Activated B cell treated with CpG ODN at 0.5 μM for 24 hours (primary cell): ENCODE data around the gene USP24. TPM values are rescaled to one million over a fixed set of nuclear protein-coding genes. Genes with fewer than 3 reads are reported as not detected.
A peak's percentile ranks its signal among the peaks of the same experiment; 100 is the strongest.

Experiments
- ATAC-seq: fragments of 200-7000 bp; cut with Tn5 transposase; one replicate; pipeline ENCODE4 v1.10.0; 2021; ENCODE audit warnings: low read depth, mild to moderate bottlenecking, moderate library complexity
- CTCF ChIA-PET: fragments of 350-600 bp; sonication (Branson Sonifier 250); formaldehyde crosslinking; loops from one replicate; lab custom pipeline; 2021; ENCODE audit warnings: antibody characterized with exemption; lab: Charles Lee
- POLR2A ChIA-PET: fragments of 350-600 bp; sonication (Branson Sonifier 250); formaldehyde crosslinking; loops from one replicate; lab custom pipeline; 2021; ENCODE audit warnings: antibody characterized with exemption; lab: Charles Lee
- DNase-seq: peaks from one replicate; pipeline ENCODE4 v3.0.0; 2022
- H3K27ac Mint-ChIP-seq: one replicate; pipeline ENCODE4 v1.8.0; 2020; ENCODE audit warnings: mixed read lengths
- H3K27me3 Mint-ChIP-seq: one replicate; pipeline ENCODE4 v1.8.0; 2021; ENCODE audit warnings: mixed read lengths
- H3K36me3 Mint-ChIP-seq: one replicate; pipeline ENCODE4 v1.8.0; 2021; ENCODE audit warnings: low read depth, mixed read lengths
- H3K4me1 Mint-ChIP-seq: one replicate; pipeline ENCODE4 v1.8.0; 2021; ENCODE audit warnings: mixed read lengths
- H3K4me3 Mint-ChIP-seq: one replicate; pipeline ENCODE4 v1.8.0; 2020; ENCODE audit warnings: mild to moderate bottlenecking, mixed read lengths
- H3K9me3 Mint-ChIP-seq: one replicate; pipeline ENCODE4 v1.8.0; 2020; ENCODE audit warnings: mixed read lengths
- intact Hi-C: fragments of 100-400 bp; cut with micrococcal nuclease; formaldehyde crosslinking; loops from one replicate; pipeline ENCODE4 v1.15.1; 2024
- total RNA-seq: library from RNA; stranded (reverse); gene quantifications from 2 replicates; pipeline ENCODE4 v1.2.3, GENCODE V29; 2022
- TF ChIP-seq, protein P1 (sequence below): fragments of 200-600 bp; IDR thresholded peaks from one replicate; pipeline ENCODE4 v1.8.0; 2022; ENCODE audit warnings: antibody characterized with exemption, mild to moderate bottlenecking

The USP24 gene
- total RNA-seq, 1 donor from 2014 or later = 91.4 TPM

- TF ChIP-seq, protein P1, sequence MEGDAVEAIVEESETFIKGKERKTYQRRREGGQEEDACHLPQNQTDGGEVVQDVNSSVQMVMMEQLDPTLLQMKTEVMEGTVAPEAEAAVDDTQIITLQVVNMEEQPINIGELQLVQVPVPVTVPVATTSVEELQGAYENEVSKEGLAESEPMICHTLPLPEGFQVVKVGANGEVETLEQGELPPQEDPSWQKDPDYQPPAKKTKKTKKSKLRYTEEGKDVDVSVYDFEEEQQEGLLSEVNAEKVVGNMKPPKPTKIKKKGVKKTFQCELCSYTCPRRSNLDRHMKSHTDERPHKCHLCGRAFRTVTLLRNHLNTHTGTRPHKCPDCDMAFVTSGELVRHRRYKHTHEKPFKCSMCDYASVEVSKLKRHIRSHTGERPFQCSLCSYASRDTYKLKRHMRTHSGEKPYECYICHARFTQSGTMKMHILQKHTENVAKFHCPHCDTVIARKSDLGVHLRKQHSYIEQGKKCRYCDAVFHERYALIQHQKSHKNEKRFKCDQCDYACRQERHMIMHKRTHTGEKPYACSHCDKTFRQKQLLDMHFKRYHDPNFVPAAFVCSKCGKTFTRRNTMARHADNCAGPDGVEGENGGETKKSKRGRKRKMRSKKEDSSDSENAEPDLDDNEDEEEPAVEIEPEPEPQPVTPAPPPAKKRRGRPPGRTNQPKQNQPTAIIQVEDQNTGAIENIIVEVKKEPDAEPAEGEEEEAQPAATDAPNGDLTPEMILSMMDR = no peak
- no peaks in the 10 kb centered on the region for H3K36me3 Mint-ChIP-seq
- no peaks in the 10 kb centered on the region for H3K27me3 Mint-ChIP-seq
- CTCF ChIA-PET = interaction anchor here (1.3 kb wide), 1 partner anchor 27 kb away, joined by 3 read pairs; no protein-coding TSS in a partner anchor
- no peak overlapping the region for H3K4me3 Mint-ChIP-seq
- no peak for ATAC-seq
- POLR2A ChIA-PET = no interaction called here
- no peak for DNase-seq
- no peaks in the 10 kb centered on the region for H3K9me3 Mint-ChIP-seq
- intact Hi-C loops = no loop called here
- peaks cover 23% of the 10 kb centered on the region for H3K4me1 Mint-ChIP-seq
- H3K27ac Mint-ChIP-seq = no peak overlapping the region
Observed at GRCh38 chr1:55249646-55250398, 34.7 kb upstream of the USP24 start.

GRCh38 chr1:55246896-55247295 is 31.7 kb upstream of the USP24 start:
- H3K4me1 Mint-ChIP-seq = peaks cover 13% of the 10 kb centered on the region
- H3K9me3 Mint-ChIP-seq = no peaks in the 10 kb centered on the region
- intact Hi-C loops = no loop called here
- no peak overlapping the region for H3K27ac Mint-ChIP-seq
- no peaks in the 10 kb centered on the region for H3K36me3 Mint-ChIP-seq
- CTCF ChIA-PET = no interaction called here
- H3K27me3 Mint-ChIP-seq = no peaks in the 10 kb centered on the region
- POLR2A ChIA-PET = interaction anchor here (1.8 kb wide), 1 partner anchor 10 kb away, joined by 6 read pairs; no protein-coding TSS in a partner anchor
- H3K4me3 Mint-ChIP-seq = no peak overlapping the region
- DNase-seq = no peak
- TF ChIP-seq, protein P1 = no peak
- ATAC-seq = no peak

- ATAC-seq (no peak), DNase-seq (no peak)
- CTCF ChIA-PET = no interaction called here
- Mint-ChIP-seq H3K36me3 (no peaks in the 10 kb centered on the region), H3K27ac (no peak overlapping the region), H3K4me3 (no peak overlapping the region), H3K27me3 (no peaks in the 10 kb centered on the region), H3K9me3 (no peaks in the 10 kb centered on the region), H3K4me1 (peaks cover 11% of the 10 kb centered on the region)
- POLR2A ChIA-PET = interaction anchor here (0.7 to 1.8 kb wide), 2 partner anchors 10 to 15 kb away, joined by 3 to 6 read pairs; no protein-coding TSS in a partner anchor
- TF ChIP-seq, protein P1 = no peak
- intact Hi-C loops = no loop called here
Observed at GRCh38 chr1:55246331-55246730, 31.2 kb upstream of the USP24 start.

DNA sequence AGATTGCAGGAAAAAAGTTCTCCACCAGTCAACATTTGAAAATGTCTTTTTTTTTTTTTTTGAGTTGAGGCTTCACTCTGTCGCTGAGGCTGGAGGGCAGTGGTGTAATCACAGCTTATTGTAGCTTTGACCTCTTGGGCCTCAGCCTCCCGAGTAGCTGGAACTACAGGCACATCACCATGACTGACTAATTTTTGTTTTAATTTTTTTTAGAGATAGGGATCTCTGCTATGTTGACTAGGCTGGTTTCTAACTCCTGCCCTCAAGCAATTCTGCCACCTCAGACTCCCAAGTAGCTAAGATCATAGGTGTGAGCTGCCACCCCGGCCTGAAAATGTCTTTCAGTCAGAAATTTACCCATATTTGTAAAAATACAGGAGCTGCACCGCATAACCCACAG is 30.6 kb upstream of the USP24 start:
- POLR2A ChIA-PET = interaction anchor here (0.7 kb wide), 3 partner anchors 15 to 72 kb away, joined by 3 to 6 read pairs (median 4); no protein-coding TSS in a partner anchor
- CTCF ChIA-PET = no interaction called here
- Mint-ChIP-seq H3K4me3 (no peak overlapping the region), H3K27me3 (no peaks in the 10 kb centered on the region), H3K36me3 (no peaks in the 10 kb centered on the region), H3K9me3 (no peaks in the 10 kb centered on the region), H3K4me1 (peaks cover 11% of the 10 kb centered on the region), H3K27ac (no peak overlapping the region)
- DNase-seq (no peak), ATAC-seq (no peak)
- intact Hi-C loops = loop anchor here (2.0 kb wide), 1 partner anchor 13 kb away; no protein-coding TSS in a partner anchor
- TF ChIP-seq, protein P1 = no peak

DNA sequence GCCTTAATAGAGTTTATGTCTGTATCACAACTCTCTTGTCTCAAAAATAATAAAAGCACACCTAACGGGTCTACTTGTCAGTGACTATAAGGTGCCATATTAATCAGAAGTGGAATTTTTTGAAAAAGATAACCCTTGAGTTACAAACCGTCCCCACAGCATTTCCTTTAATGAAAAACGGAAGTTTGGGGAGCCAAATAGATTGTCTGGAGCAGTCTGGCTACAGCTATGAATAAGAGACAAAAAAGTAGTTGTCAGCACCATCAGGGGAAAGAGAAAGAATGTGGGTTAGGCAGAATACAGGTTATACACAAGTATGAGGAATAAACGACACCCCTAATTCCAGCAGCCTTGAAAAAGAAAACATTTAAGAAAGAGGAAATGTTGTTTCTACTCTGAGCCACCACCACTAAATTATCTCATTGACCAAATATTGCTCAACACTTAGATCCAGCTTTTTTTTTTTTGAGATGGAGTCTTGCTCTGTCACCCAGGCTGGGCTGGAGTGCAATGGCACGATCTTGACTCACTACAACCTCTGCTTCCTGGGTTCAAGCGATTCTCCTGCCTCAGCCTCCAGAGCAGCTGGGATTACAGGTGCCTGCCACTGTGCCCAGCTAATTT is 29.4 kb upstream of the USP24 start:
- TF ChIP-seq, protein P1 = no peak
- no peaks in the 10 kb centered on the region for H3K36me3 Mint-ChIP-seq
- H3K27ac Mint-ChIP-seq = peak overlapping the region; percentile 4
- H3K27me3 Mint-ChIP-seq = no peaks in the 10 kb centered on the region
- ChIA-PET CTCF (interaction anchor here (0.7 kb wide), 1 partner anchor 29 kb away, joined by 3 read pairs; the partner anchor contains the start of gene USP24), POLR2A (interaction anchor here (0.6 to 1.0 kb wide), 3 partner anchors 8 to 16 kb away, joined by 3 to 4 read pairs (median 3); no protein-coding TSS in a partner anchor)
- H3K4me3 Mint-ChIP-seq = no peak overlapping the region
- DNase-seq (no peak), ATAC-seq (no peak)
- intact Hi-C loops = loop anchor here (2.0 kb wide), 1 partner anchor 14 kb away; no protein-coding TSS in a partner anchor
- H3K9me3 Mint-ChIP-seq = no peaks in the 10 kb centered on the region
- H3K4me1 Mint-ChIP-seq = peaks cover 11% of the 10 kb centered on the region
